WTC11 (cell line): ENCODE data around the gene NEURL1B. TPM values are rescaled to one million over a fixed set of nuclear protein-coding genes. Genes with fewer than 3 reads are reported as not detected.

Experiments used
- ATAC-seq: fragments of 200-7000 bp; cut with Tn5 transposase; 2 replicates; pipeline ENCODE4 v1.10.0; 2021; ENCODE audit warnings: mild to moderate bottlenecking, moderate library complexity
- CTCF ChIA-PET: fragments of 300-600 bp; sonication (Branson Sonifier 250); formaldehyde crosslinking; loops from one replicate; lab custom pipeline; 2021; ENCODE audit warnings: antibody characterized with exemption; lab: Charles Lee
- POLR2A ChIA-PET: fragments of 350-600 bp; sonication (Branson Sonifier 250); formaldehyde crosslinking; loops from one replicate; lab custom pipeline; 2021; ENCODE audit warnings: antibody characterized with exemption; lab: Charles Lee
- DNase-seq: peaks from one replicate; pipeline ENCODE4 v3.0.0; 2021; ENCODE audit warnings: low spot score
- H3K27ac Mint-ChIP-seq: 2 replicates; pipeline ENCODE4 v1.8.0; 2021; ENCODE audit warnings: mixed read lengths
- H3K27me3 Mint-ChIP-seq: 2 replicates; pipeline ENCODE4 v1.8.0; 2021; ENCODE audit warnings: low read depth, mild to moderate bottlenecking, moderate library complexity, mixed read lengths
- H3K36me3 Mint-ChIP-seq: 2 replicates; pipeline ENCODE4 v1.8.0; 2021; ENCODE audit warnings: mixed read lengths
- H3K4me1 Mint-ChIP-seq: 2 replicates; pipeline ENCODE4 v1.8.0; 2022; ENCODE audit warnings: mixed read lengths
- H3K4me3 Mint-ChIP-seq: 2 replicates; pipeline ENCODE4 v1.8.0; 2021; ENCODE audit warnings: mild to moderate bottlenecking, moderate library complexity, mixed read lengths
- H3K9me3 Mint-ChIP-seq: 2 replicates; pipeline ENCODE4 v1.8.0; 2021; ENCODE audit warnings: mixed read lengths
- CREB1 ChIP-seq: sonication (generic); formaldehyde crosslinking; IDR thresholded peaks from 2 replicates; pipeline ENCODE4 v1.8.0; 2023; ENCODE audit warnings: mild to moderate bottlenecking, missing genetic modification reagents
- GABPB1 ChIP-seq: sonication (generic); formaldehyde crosslinking; IDR thresholded peaks from 2 replicates; pipeline ENCODE4 v1.8.1; 2023; ENCODE audit warnings: mild to moderate bottlenecking, missing genetic modification reagents
- JAZF1 ChIP-seq: fragments of 250-450 bp; sonication (Bioruptor Pico); IDR thresholded peaks from 2 replicates; pipeline ENCODE4 v1.9.0; 2021; ENCODE audit warnings: moderate library complexity, mild to moderate bottlenecking, inconsistent platforms
- MXD4 ChIP-seq: fragments of 250-450 bp; sonication (Bioruptor Pico); IDR thresholded peaks from 2 replicates; pipeline ENCODE4 v1.8.0; 2021; ENCODE audit warnings: mild to moderate bottlenecking, moderate library complexity, borderline replicate concordance
- NR2C2 ChIP-seq: sonication (generic); formaldehyde crosslinking; IDR thresholded peaks from 2 replicates; pipeline ENCODE4 v1.8.0; 2022; ENCODE audit warnings: mild to moderate bottlenecking, missing genetic modification reagents
- RORB ChIP-seq: fragments of 250-450 bp; sonication (Bioruptor Pico); IDR thresholded peaks from 2 replicates; pipeline ENCODE4 v1.9.0; 2021; ENCODE audit warnings: mild to moderate bottlenecking
- TCF7 ChIP-seq: sonication (generic); formaldehyde crosslinking; IDR thresholded peaks from 2 replicates; pipeline ENCODE4 v1.8.0; 2022; ENCODE audit warnings: mild to moderate bottlenecking, low read depth, missing genetic modification reagents, moderate library complexity
- TEAD1 ChIP-seq: sonication (generic); formaldehyde crosslinking; IDR thresholded peaks from 2 replicates; pipeline ENCODE4 v1.8.0; 2022; ENCODE audit warnings: mild to moderate bottlenecking, missing genetic modification reagents
- TP53 ChIP-seq: sonication (generic); formaldehyde crosslinking; IDR thresholded peaks from 2 replicates; pipeline ENCODE4 v1.8.1; 2023; ENCODE audit warnings: mild to moderate bottlenecking, missing genetic modification reagents
- ZNF232 ChIP-seq: sonication (generic); formaldehyde crosslinking; IDR thresholded peaks from 2 replicates; pipeline ENCODE4 v1.8.0; 2022; ENCODE audit warnings: mild to moderate bottlenecking, missing genetic modification reagents
- ZNF317 ChIP-seq: sonication (generic); formaldehyde crosslinking; IDR thresholded peaks from 2 replicates; pipeline ENCODE4 v1.8.1; 2023; ENCODE audit warnings: low read depth, mild to moderate bottlenecking, moderate library complexity, missing genetic modification reagents, borderline replicate concordance
- total RNA-seq: library from RNA; stranded (reverse); gene quantifications from 3 replicates; pipeline ENCODE4 v1.2.3, GENCODE V29; 2021
- TF ChIP-seq, protein P1 (sequence below): sonication (generic); formaldehyde crosslinking; conservative IDR thresholded peaks from 2 replicates; pipeline ENCODE4 v1.8.1; 2023; ENCODE audit warnings: mild to moderate bottlenecking, low read depth, missing genetic modification reagents, moderate library complexity
- TF ChIP-seq, protein P2 (sequence below): sonication (generic); formaldehyde crosslinking; IDR thresholded peaks from 2 replicates; pipeline ENCODE4 v1.8.1; 2023; ENCODE audit warnings: mild to moderate bottlenecking, moderate library complexity, missing genetic modification reagents
- TF ChIP-seq, protein P3 (sequence below): fragments of 250-450 bp; sonication (Bioruptor Pico); IDR thresholded peaks from 2 replicates; pipeline ENCODE4 v1.9.0; 2021; ENCODE audit warnings: mild to moderate bottlenecking, borderline replicate concordance
- TF ChIP-seq, protein P4 (sequence below): sonication (generic); formaldehyde crosslinking; IDR thresholded peaks from 2 replicates; pipeline ENCODE4 v1.8.1; 2023; ENCODE audit warnings: mild to moderate bottlenecking, missing genetic modification reagents, moderate library complexity
- TF ChIP-seq, protein P5 (sequence below): sonication (generic); formaldehyde crosslinking; IDR thresholded peaks from 2 replicates; pipeline ENCODE4 v1.8.0; 2022; ENCODE audit warnings: mild to moderate bottlenecking, missing genetic modification reagents
- TF ChIP-seq, protein P6 (sequence below): fragments of 250-450 bp; sonication (Bioruptor Pico); conservative IDR thresholded peaks from 2 replicates; pipeline ENCODE4 v1.9.0; 2021; ENCODE audit warnings: mild to moderate bottlenecking
- TF ChIP-seq, protein P7 (sequence below): sonication (generic); formaldehyde crosslinking; conservative IDR thresholded peaks from 2 replicates; pipeline ENCODE4 v1.8.1; 2022; ENCODE audit warnings: mild to moderate bottlenecking, missing genetic modification reagents

Gene NEURL1B
- total RNA-seq, 1 experiment from 2014 or later: 9.8 TPM

DNA sequence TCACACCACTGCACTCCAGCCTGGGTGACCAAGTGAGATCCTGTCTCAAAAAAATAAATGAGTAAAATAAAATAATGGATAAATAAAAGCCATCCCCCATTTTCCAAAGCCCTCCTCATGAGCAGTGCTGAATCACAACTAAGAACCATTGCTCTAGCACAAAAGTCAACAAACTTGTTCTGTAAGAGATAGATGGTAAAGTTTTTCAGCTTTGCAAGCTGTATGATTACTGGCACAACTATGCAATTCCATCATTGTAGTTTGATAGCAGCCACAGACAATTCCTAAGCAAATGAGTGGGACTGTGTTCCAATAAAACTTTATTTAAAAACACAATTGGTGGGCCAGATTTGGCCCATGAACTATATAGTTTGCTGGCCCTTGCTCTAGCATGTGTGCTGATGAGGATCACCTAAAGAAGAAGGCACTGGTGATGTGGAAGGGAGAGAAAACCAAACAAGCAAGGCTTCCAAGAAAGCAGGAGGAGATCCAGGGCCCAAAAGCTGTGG, 64.6 kb downstream of the NEURL1B start (continued):
- TF ChIP-seq, protein P1, sequence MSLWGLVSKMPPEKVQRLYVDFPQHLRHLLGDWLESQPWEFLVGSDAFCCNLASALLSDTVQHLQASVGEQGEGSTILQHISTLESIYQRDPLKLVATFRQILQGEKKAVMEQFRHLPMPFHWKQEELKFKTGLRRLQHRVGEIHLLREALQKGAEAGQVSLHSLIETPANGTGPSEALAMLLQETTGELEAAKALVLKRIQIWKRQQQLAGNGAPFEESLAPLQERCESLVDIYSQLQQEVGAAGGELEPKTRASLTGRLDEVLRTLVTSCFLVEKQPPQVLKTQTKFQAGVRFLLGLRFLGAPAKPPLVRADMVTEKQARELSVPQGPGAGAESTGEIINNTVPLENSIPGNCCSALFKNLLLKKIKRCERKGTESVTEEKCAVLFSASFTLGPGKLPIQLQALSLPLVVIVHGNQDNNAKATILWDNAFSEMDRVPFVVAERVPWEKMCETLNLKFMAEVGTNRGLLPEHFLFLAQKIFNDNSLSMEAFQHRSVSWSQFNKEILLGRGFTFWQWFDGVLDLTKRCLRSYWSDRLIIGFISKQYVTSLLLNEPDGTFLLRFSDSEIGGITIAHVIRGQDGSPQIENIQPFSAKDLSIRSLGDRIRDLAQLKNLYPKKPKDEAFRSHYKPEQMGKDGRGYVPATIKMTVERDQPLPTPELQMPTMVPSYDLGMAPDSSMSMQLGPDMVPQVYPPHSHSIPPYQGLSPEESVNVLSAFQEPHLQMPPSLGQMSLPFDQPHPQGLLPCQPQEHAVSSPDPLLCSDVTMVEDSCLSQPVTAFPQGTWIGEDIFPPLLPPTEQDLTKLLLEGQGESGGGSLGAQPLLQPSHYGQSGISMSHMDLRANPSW (CRISPR knock-in tag): no peak
- TF ChIP-seq, protein P2, sequence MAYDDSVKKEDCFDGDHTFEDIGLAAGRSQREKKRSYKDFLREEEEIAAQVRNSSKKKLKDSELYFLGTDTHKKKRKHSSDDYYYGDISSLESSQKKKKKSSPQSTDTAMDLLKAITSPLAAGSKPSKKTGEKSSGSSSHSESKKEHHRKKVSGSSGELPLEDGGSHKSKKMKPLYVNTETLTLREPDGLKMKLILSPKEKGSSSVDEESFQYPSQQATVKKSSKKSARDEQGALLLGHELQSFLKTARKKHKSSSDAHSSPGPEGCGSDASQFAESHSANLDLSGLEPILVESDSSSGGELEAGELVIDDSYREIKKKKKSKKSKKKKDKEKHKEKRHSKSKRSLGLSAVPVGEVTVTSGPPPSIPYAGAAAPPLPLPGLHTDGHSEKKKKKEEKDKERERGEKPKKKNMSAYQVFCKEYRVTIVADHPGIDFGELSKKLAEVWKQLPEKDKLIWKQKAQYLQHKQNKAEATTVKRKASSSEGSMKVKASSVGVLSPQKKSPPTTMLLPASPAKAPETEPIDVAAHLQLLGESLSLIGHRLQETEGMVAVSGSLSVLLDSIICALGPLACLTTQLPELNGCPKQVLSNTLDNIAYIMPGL: no peak
- TF ChIP-seq RORB (CRISPR knock-in tag) (no peak), TEAD1 (CRISPR knock-in tag) (no peak), NR2C2 (no peak), ZNF317 (CRISPR knock-in tag) (no peak)
- TF ChIP-seq, protein P3, sequence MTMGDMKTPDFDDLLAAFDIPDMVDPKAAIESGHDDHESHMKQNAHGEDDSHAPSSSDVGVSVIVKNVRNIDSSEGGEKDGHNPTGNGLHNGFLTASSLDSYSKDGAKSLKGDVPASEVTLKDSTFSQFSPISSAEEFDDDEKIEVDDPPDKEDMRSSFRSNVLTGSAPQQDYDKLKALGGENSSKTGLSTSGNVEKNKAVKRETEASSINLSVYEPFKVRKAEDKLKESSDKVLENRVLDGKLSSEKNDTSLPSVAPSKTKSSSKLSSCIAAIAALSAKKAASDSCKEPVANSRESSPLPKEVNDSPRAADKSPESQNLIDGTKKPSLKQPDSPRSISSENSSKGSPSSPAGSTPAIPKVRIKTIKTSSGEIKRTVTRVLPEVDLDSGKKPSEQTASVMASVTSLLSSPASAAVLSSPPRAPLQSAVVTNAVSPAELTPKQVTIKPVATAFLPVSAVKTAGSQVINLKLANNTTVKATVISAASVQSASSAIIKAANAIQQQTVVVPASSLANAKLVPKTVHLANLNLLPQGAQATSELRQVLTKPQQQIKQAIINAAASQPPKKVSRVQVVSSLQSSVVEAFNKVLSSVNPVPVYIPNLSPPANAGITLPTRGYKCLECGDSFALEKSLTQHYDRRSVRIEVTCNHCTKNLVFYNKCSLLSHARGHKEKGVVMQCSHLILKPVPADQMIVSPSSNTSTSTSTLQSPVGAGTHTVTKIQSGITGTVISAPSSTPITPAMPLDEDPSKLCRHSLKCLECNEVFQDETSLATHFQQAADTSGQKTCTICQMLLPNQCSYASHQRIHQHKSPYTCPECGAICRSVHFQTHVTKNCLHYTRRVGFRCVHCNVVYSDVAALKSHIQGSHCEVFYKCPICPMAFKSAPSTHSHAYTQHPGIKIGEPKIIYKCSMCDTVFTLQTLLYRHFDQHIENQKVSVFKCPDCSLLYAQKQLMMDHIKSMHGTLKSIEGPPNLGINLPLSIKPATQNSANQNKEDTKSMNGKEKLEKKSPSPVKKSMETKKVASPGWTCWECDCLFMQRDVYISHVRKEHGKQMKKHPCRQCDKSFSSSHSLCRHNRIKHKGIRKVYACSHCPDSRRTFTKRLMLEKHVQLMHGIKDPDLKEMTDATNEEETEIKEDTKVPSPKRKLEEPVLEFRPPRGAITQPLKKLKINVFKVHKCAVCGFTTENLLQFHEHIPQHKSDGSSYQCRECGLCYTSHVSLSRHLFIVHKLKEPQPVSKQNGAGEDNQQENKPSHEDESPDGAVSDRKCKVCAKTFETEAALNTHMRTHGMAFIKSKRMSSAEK (CRISPR knock-in tag): no peak

DNA sequence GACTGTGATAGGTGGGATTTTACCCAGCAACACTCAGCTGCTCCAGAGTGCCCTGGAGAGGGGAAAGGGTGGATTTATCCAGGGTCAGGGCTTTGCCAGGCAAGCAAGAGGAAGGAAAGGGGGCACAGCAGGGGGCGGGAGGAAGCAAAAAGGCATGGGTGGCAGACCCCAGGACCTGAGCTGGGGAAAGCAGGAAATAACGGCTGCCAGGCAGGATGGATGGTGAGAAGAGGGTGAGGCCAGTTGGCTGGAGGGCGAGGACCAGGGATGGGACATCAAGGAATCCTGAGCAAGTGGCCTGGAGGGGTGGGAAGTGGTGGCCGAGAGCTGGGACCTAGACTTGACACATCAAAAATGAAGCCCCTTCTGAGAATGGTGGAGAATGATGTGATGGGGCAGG, 65.7 kb downstream of the NEURL1B start:
- POLR2A ChIA-PET: interaction anchor here (0.6 kb wide), 1 partner anchor 1222 kb away, joined by 4 read pairs; no protein-coding TSS in a partner anchor
- Mint-ChIP-seq H3K36me3 (no peaks in the 10 kb centered on the region), H3K27me3 (peaks cover 38% of the 10 kb centered on the region), H3K9me3 (no peaks in the 10 kb centered on the region), H3K4me1 (peaks cover 17% of the 10 kb centered on the region), H3K4me3 (no peak overlapping the region), H3K27ac (no peak overlapping the region)
- DNase-seq (no peak), ATAC-seq (no peak; the same call in 1 of the 2 replicates)
- TF ChIP-seq TP53 (CRISPR knock-in tag): no peak
- no peak for TF ChIP-seq GABPB1 (CRISPR knock-in tag)
- no peak for TF ChIP-seq JAZF1
- TF ChIP-seq, protein P4, sequence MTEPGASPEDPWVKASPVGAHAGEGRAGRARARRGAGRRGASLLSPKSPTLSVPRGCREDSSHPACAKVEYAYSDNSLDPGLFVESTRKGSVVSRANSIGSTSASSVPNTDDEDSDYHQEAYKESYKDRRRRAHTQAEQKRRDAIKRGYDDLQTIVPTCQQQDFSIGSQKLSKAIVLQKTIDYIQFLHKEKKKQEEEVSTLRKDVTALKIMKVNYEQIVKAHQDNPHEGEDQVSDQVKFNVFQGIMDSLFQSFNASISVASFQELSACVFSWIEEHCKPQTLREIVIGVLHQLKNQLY (CRISPR knock-in tag): no peak
- no peak for TF ChIP-seq ZNF232 (CRISPR knock-in tag)
- TF ChIP-seq, protein P5, sequence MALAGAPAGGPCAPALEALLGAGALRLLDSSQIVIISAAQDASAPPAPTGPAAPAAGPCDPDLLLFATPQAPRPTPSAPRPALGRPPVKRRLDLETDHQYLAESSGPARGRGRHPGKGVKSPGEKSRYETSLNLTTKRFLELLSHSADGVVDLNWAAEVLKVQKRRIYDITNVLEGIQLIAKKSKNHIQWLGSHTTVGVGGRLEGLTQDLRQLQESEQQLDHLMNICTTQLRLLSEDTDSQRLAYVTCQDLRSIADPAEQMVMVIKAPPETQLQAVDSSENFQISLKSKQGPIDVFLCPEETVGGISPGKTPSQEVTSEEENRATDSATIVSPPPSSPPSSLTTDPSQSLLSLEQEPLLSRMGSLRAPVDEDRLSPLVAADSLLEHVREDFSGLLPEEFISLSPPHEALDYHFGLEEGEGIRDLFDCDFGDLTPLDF (CRISPR knock-in tag): no peak
- TF ChIP-seq, protein P6, sequence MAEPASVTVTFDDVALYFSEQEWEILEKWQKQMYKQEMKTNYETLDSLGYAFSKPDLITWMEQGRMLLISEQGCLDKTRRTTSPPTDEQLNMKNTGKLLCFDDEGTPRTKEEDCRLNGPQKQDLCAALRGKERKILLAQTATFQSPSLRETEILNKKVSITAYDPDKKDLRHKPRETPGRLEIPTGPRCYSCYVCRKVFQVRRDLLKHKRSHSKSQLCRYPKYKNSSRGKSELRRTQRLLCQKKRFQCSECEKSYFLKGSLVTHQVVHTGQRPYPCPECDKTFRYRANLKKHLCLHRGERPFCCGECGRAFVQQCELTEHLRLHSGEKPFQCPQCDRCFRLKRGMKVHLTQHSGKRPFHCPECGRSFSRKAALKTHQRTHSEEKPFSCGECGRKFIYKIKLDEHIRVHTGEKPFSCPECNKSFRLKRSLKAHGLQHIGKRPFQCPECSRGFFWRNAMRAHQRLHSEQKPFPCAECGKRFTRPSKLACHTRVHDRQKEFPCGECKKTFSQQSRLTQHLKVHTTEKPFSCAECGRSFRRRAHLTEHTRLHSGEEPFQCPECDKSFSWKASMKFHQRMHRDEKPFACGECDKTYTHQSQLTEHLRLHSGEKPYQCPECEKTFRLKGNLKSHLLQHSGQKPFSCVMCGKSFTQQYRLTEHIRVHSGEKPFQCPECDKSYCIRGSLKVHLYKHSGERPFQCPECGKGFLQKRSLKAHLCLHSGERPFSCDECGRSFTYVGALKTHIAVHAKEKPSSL (CRISPR knock-in tag): no peak
- no peak for TF ChIP-seq CREB1
- TF ChIP-seq MXD4 (CRISPR knock-in tag): no peak
- TF ChIP-seq, protein P7, sequence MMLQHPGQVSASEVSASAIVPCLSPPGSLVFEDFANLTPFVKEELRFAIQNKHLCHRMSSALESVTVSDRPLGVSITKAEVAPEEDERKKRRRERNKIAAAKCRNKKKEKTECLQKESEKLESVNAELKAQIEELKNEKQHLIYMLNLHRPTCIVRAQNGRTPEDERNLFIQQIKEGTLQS (CRISPR knock-in tag): no peak
- no peak for TF ChIP-seq TCF7 (CRISPR knock-in tag)
- CTCF ChIA-PET: interaction anchor here (0.5 to 2.2 kb wide), 57 partner anchors 8 to 575 kb away, joined by 3 to 28 read pairs (median 5); partner anchors contain the start of genes ATP6V0E1, BNIP1, DUSP1 and RPL26L1
